NCI-H2196 (cell line): ENCODE measurements around the gene LRP5.

Source experiments
- DNase-seq: peaks from one replicate; lab custom pipeline; 2025; ENCODE audit not compliant: unreplicated experiment; lab: John Stamatoyannopoulos, UW

The LRP5 gene

GRCh38 chr11:68498321-68498720, 185.9 kb downstream of the LRP5 start:
- no peak for DNase-seq
